ENCODE results near the gene EIF4E1B. TPM values are rescaled to one million over a fixed set of nuclear protein-coding genes. Genes with fewer than 3 reads are reported as not detected.

EIF4E1B gene
- total and polyA plus RNA-seq, 2 experiments from 2014 or later, result not detected

DNA sequence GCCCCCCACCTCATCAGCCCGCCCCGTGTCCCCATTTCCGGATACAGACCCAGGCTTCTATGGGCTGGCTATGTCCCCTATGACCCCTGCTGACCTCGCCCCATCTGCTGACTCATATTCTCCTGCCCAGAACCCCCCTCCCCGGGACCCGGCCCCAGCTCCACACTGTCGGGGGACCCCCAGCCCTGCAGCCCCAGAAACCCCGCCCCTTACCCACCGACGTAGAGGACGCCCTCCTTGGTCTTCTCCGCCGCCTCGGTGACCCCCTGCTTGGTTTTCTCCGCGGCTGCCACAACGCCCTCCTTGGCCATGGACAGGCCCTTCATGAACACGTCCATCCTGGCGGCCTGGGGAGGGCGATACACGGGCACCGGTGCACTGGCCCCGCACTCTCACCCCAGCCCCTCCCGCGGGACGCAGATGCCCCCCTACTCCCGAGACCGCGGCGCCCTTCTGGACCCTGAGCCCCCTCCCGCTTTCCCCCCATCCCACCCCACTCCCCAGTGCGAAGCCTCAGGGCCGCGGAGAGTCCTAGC, 1.1 kb upstream of the EIF4E1B start:
- no peaks in the 10 kb centered on the region for H3K4me1 ChIP-seq (ENCODE audit: low read depth)
- no peak for DNase-seq (ENCODE audit: low read depth in 1 of 2, low spot score in 1 of 2)
- H3K9me3 ChIP-seq (ENCODE audit: low read depth), result no peaks in the 10 kb centered on the region
- H3K4me3 ChIP-seq, result peak overlapping the region; percentile 56
- TF ChIP-seq, protein P1, sequence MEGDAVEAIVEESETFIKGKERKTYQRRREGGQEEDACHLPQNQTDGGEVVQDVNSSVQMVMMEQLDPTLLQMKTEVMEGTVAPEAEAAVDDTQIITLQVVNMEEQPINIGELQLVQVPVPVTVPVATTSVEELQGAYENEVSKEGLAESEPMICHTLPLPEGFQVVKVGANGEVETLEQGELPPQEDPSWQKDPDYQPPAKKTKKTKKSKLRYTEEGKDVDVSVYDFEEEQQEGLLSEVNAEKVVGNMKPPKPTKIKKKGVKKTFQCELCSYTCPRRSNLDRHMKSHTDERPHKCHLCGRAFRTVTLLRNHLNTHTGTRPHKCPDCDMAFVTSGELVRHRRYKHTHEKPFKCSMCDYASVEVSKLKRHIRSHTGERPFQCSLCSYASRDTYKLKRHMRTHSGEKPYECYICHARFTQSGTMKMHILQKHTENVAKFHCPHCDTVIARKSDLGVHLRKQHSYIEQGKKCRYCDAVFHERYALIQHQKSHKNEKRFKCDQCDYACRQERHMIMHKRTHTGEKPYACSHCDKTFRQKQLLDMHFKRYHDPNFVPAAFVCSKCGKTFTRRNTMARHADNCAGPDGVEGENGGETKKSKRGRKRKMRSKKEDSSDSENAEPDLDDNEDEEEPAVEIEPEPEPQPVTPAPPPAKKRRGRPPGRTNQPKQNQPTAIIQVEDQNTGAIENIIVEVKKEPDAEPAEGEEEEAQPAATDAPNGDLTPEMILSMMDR (IDR thresholded peaks at IDR 0.05; ENCODE audit: low read depth, low read length), result no peak
- H3K36me3 ChIP-seq, result no peaks in the 10 kb centered on the region
- H3K27me3 ChIP-seq, result peaks cover 52% of the 10 kb centered on the region
- no peak overlapping the region for H3K27ac ChIP-seq

DNA sequence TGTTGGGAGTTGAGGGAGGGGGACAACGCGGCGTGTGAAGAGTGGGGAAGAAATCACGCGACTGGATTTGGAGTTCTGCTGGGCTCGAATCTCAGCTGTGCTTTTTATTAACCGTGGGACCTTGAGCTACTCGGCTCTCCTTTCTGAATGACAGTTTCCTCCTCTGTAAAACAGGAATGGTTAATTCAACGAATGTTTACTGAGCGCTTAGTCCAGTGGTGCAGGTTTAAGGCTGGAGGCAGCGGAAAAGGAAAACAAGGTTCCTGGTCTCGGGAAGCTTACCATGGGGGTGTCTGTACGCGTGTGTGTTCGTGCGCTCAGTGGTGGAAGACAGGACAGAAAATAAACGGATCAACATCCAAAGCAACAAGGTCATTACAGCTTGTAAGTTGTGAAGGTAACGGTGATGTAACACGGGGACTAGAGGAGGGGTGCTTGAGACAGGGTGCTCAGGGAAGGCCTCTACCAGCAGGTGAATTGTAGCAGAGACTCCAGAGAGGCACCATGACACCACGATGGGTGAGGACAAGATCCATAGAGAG, 277 bp downstream of the EIF4E1B start:
- no peak overlapping the region for H3K27ac ChIP-seq
- H3K27me3 ChIP-seq, result peaks cover 52% of the 10 kb centered on the region
- H3K4me3 ChIP-seq, result peak overlapping the region; percentile 56
- no peaks in the 10 kb centered on the region for H3K4me1 ChIP-seq (ENCODE audit: low read depth)
- H3K36me3 ChIP-seq, result no peaks in the 10 kb centered on the region
- TF ChIP-seq, protein P1 (IDR thresholded peaks at IDR 0.05; ENCODE audit: low read depth, low read length), result no peak
- no peak for DNase-seq (ENCODE audit: low read depth in 1 of 2, low spot score in 1 of 2)
- no peaks in the 10 kb centered on the region for H3K9me3 ChIP-seq (ENCODE audit: low read depth)

DNA sequence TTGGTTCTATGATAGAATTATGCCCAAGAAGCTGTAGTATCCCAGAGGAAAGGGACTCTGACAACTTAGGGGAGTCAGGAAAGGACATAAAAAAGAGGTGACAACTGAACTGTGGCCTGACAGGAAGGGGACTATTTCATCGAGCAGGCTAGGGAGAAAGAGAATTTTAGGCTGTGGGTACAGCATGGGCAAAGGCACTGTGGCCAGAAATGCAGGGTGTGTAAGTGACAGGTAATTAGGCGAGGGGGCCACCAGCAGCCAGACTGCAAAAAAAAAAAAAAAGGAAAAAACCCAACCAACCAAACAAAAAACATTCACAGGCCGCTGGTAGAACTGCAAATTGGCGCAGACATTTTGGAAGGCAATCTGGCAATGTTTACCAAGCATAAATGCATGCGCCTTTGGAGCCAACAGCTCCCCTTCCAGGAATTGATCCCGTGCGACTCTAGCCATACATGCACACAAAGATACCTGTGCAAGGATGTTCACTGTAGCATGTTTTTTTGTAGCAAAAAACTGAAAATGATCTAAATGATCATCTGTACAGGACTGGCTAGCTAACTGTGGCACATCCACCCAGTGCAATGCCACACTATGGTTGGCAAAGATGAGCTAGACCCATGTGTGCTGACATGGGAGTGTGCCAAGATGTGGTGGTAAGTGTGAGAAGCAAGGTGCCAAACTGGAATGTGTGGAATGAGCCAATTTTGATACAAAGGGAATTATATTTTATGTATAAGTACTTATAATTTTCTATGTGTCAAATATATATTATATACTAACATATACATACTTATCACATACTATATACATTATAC, 1.1 kb downstream of the EIF4E1B start:
- H3K36me3 ChIP-seq, result no peaks in the 10 kb centered on the region
- no peaks in the 10 kb centered on the region for H3K4me1 ChIP-seq (ENCODE audit: low read depth)
- DNase-seq (ENCODE audit: low read depth in 1 of 2, low spot score in 1 of 2), result no peak
- no peak overlapping the region for H3K27ac ChIP-seq
- TF ChIP-seq, protein P1 (IDR thresholded peaks at IDR 0.05; ENCODE audit: low read depth, low read length), result no peak
- H3K4me3 ChIP-seq, result no peak overlapping the region
- peaks cover 52% of the 10 kb centered on the region for H3K27me3 ChIP-seq
- H3K9me3 ChIP-seq (ENCODE audit: low read depth), result no peaks in the 10 kb centered on the region

DNA sequence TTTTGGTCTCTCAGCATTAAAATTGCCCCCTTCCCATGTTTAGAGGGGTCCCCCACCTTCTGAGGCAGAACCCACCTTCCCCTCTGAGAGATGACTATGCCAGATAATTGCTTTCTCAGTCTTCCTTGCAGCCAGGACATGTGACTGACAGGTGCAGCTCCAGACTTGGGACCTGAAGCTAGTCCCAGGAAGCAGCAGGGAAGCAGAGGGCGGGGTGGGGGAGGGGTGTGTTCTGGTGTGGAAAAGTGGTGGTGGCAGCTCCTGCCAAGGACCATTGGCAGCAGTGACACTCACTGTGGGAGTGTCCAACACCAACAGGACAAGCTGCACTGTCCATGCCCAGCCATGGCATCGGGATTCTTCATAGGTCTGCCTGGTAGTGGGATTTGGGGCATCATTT, 2.3 kb downstream of the EIF4E1B start:
- Histone ChIP-seq H3K27ac (no peak overlapping the region), H3K27me3 (peaks cover 48% of the 10 kb centered on the region), H3K36me3 (no peaks in the 10 kb centered on the region), H3K4me1 (ENCODE audit: low read depth) (no peaks in the 10 kb centered on the region), H3K9me3 (ENCODE audit: low read depth) (no peaks in the 10 kb centered on the region), H3K4me3 (no peak overlapping the region)
- TF ChIP-seq, protein P1 (IDR thresholded peaks at IDR 0.05; ENCODE audit: low read depth, low read length), result no peak
- no peak for DNase-seq (ENCODE audit: low read depth in 1 of 2, low spot score in 1 of 2)

DNA sequence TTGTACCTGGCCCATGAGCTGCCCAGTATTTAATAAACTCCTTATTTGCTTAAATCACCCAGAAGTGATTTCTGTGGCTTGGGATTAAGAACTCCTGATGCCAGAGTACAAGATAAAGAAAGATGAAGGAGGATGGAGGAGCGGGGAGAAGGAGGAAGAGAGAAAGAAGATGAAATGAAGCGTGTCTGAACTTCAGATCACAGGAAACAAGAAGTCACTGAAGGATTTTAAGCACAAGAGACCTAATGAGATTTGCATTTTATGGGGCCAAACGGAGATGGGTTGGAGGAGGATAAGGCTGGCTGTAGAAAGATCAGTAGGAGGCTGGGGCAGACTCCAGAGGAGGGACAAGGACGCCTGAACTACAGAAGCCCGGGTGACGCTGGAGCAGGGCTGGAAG, 3.1 kb downstream of the EIF4E1B start:
- Histone ChIP-seq H3K4me3 (no peak overlapping the region), H3K9me3 (ENCODE audit: low read depth) (no peaks in the 10 kb centered on the region), H3K4me1 (ENCODE audit: low read depth) (no peaks in the 10 kb centered on the region), H3K27me3 (peaks cover 39% of the 10 kb centered on the region), H3K27ac (no peak overlapping the region), H3K36me3 (no peaks in the 10 kb centered on the region)
- no peak for DNase-seq (ENCODE audit: low read depth in 1 of 2, low spot score in 1 of 2)
- TF ChIP-seq, protein P1 (IDR thresholded peaks at IDR 0.05; ENCODE audit: low read depth, low read length), result no peak
